GM21515 (cell line): ENCODE results near the gene LRRC45.
A peak's percentile ranks its signal among the peaks of the same experiment; 100 is the strongest.
"Not testable (repeated sequence)": the region's sequence is repeated elsewhere in the genome, so short reads cannot be mapped to it uniquely, and the experiment has no call there.

Experiments
- ATAC-seq: cut with Tn5 transposase; IDR thresholded peaks from one replicate; pipeline ENCODE4 v1.9.1; 2021; ENCODE audit not compliant: unreplicated experiment

LRRC45 gene

GRCh38 chr17:82022981-82023446 lies at the start of gene LRRC45:
Gene LRRC45, plus strand, starts transcription at chr17:82023305. Its CDS starts 339 bp downstream, at chr17:82023644.
- ATAC-seq, result peak; percentile 77

- no peak for ATAC-seq
Observed at GRCh38 chr17:81973432-81973831, 49.7 kb upstream of the LRRC45 start.

DNA sequence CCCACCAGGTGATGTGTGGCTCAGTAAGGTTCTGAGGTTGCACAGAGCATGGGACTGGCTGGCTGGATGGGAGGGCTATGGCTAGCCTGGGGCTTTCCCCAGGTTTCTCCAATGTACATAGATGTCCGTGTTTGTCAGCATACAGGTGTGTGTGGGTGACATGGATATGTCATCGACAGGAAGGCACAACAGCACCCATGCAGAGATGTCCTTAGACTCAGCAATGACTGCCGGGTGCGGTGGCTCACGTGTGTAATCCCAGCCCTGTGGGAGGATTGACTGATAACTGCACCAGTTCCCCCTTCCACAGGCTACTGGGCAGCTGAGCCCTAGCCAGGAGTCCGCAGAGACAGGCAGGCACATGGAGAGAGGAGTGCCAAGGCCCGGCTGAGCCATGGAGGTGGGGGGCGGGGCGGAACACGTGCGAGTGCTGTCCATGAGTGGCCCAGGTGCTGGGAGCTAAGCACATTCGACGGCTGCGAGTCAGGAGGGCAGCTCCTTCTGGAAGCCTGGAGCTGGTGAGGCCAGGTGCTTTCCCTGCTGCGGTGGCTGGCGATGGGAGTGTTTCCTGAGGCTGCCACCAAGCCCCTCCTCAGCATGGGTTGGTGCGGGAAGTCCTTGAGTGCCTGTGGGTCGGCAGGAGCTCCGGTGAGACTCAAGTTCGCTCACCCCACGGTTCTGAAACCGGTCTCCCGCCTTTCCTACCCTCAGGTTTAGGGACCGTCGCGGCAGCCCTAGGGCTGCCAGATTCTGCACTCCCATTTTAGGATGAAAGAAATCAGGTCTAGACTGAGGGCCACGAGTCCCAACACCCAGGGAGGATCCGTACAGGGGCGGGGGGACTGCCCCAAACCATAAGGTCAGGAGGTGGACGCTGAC lies 46.5 kb upstream of the LRRC45 start:
- no peak for ATAC-seq

- peak; percentile 72 for ATAC-seq
Observed at GRCh38 chr17:81977211-81977808, 45.8 kb upstream of the LRRC45 start, which contains the start of gene ASPSCR1. Gene ASPSCR1, plus strand, starts transcription at chr17:81977629. Its CDS starts 18 bp downstream, at chr17:81977647.

GRCh38 chr17:81978524-81979298 lies 44.4 kb upstream of the LRRC45 start:
- ATAC-seq, result no peak

DNA sequence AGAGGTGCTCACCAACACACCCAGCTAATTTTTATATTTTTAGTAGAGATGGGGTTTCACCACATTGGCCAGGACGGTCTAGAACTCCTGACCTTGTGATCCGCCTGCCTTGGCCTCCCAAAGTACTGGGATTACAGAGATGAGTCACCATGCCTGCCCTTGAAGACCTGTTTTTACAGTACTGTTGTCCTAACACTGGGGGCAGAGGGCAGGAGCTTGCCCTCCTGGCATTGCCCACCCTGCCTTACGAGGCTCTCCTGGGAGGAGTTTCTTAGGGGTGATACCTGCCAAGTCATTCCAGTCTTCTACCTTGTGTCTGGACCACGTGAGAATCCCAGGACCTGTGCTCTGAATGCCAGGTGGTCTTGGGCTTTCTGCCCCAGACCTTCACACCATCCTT lies 43.0 kb upstream of the LRRC45 start:
- ATAC-seq, result no peak

DNA sequence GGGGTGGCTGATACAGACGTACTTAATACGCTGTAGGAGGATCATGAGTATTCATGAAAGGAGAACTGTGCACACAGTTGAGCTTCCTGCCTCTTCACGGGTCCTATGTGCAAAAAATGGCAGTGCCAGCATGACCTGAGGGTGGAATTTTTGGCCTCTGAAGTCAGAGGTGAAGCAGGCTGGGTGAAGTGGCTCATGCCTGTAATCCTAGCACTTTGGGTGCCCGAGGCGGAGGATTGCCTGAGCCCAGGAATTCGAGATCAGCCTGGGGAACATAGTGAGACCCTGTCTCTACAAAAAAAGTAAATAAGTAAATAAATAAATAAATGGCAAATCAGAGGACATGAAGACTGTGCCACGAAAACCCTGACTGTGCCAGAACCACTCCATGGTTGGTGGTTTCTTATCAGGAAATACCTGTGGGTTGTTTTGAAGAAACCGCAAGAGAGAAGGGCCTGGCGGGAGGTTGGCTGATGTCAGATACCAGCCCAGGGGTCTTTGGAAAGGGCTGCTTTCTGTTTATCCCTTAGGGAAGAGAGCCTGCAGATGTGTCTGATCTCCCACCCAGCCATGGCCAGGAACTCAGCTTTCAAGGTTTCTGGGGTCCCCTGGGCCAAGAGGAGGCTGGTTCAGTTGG lies 42.3 kb upstream of the LRRC45 start:
- ATAC-seq, result no peak

- ATAC-seq, result not testable (repeated sequence)
Observed at GRCh38 chr17:81981511-81981910, 41.6 kb upstream of the LRRC45 start.

- ATAC-seq, result no peak
Observed at GRCh38 chr17:81983011-81983638, 40.0 kb upstream of the LRRC45 start.

- ATAC-seq, result no peak
Observed at GRCh38 chr17:81983639-81984373, 39.3 kb upstream of the LRRC45 start.

DNA sequence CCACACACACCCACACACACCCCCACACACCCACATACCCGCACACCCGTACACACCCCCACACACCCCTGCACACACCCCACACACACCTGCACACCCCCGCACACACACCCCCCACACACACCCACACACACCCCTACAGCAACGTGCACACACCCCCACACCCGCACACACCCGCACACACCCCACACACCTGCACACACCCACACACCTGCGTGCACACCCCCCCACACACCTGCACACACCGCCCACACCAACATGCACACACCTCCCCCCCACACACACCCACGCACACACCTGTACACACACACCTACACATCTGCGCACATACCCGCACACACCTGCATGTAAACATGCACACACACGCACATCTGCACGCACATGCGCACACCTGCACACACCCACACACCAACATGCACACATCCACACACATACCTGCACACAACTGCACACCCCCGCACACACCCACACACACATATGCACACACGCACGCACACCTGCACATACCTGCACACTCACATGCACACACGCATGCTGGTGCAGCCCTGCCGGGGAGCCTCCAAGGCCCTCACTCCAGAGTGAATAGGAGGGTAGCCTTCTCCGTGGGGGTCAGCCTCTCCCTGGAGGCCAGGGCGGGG lies 38.2 kb upstream of the LRRC45 start:
- ATAC-seq, result no peak

DNA sequence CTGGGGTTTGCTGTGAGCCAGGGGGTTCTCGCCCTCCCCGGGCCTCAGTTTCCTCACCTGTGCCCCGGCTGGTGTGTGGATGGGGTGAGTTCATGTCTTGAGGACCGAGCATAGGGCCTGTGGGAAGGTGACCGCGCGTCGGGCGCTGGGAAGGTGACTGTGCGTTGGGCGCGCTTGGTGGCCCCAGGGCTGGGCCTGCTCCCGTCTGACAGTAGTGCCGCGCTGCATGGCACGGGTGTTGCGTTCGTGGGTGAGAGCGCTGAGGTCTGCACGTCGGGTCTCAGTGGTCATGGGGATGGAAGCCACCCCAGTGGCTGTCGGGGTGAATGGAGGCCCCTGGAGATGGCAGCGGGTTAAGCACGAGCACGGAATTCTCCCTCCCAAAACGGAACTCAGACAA lies 36.5 kb upstream of the LRRC45 start:
- ATAC-seq, result no peak

DNA sequence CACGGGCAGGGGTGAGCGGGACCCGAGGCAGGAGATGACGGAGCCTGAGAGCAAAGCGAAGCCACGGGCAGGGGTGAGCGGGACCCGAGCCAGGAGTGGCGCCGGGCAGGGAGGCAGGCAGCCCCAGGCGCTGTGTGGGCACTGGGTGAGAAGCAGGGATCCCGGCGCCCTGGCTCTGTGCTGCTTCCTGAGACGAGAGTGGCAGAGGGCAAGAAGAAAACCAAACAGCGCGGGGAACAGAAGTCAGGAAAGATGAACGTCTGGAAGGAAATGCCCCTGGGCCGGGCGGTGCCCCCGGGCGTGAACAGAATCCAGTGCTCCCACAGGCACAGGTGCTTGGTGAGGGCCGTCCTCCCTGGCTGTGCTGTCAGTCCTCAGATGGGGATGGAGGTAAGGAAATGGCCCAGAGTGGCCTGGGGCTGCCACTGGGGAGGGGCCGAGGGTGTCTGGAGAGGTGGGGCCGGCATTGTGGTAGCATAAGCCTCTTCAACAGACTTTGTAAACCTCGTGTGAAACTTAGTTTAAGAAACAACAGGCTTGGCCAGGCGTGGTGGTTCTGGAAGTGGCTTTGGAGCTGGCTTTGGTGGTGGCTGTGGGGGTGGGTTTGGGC lies 35.8 kb upstream of the LRRC45 start:
- ATAC-seq, result no peak

- no peak for ATAC-seq
Observed at GRCh38 chr17:81990836-81991683, 32.0 kb upstream of the LRRC45 start.

- ATAC-seq, result no peak
Observed at GRCh38 chr17:81991684-81992305, 31.3 kb upstream of the LRRC45 start.

DNA sequence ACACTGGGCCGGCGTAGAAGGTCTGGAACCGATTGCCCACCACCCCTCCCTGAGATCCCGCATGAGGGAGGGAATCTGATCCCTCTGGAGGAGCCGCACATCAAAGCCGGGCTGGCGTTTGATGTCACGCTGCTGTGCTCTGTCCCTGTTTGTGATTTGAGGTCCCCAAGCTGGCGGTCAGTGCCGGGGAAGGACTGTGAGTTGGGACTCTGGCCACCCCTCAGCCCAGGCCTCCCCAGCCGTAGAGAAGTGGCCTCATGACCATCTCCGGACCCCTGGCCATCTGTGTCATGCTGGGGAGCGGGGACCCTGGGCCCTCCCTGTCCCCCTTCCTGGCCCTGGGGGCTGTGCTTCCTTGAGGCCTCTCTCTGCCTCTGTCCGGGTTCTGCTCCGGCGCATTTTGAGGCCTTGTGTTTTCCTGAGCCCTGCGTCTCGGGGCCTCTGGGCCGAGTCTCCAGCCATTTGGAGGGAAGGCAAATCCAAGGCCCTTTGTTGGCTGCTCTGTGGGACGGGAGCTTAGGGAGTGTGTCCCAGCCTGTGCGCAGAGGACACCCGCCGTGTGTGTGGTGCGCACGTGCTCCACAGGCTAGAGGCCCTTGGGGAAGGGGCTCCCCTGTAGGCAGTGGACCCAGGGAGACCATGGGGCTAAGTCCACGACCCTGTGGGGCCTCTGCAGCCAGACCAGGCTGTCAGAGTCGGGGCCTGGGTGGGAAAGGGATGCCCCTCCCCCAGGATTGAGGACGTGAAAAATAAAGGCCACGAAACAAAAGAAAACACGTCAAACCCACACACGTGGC lies 30.6 kb upstream of the LRRC45 start:
- ATAC-seq, result no peak
